Progenitor cell of endocrine pancreas (in vitro differentiated cells): Measurements from ENCODE around the gene DCAF15. TPM values are rescaled to one million over a fixed set of nuclear protein-coding genes. Genes with fewer than 3 reads are reported as not detected.

Experiments
- DNase-seq: peaks from one replicate; pipeline ENCODE4 v3.0.0; 2021; ENCODE audit warnings: low spot score; ENCODE audit not compliant: unreplicated experiment
- H3K27ac Mint-ChIP-seq: 2 replicates; pipeline ENCODE4 v1.8.0; 2021; ENCODE audit warnings: mild to moderate bottlenecking, moderate library complexity, mixed read lengths
- H3K27me3 Mint-ChIP-seq: 2 replicates; pipeline ENCODE4 v1.8.0; 2021; ENCODE audit warnings: mixed read lengths
- H3K36me3 Mint-ChIP-seq: 2 replicates; pipeline ENCODE4 v1.8.0; 2022; ENCODE audit warnings: mixed read lengths; ENCODE audit not compliant: insufficient read depth
- H3K4me1 Mint-ChIP-seq: 2 replicates; pipeline ENCODE4 v1.8.0; 2021; ENCODE audit warnings: low read depth, mixed read lengths
- H3K4me3 Mint-ChIP-seq: 2 replicates; pipeline ENCODE4 v1.8.0; 2021; ENCODE audit warnings: low read depth, mild to moderate bottlenecking, moderate library complexity, mixed read lengths
- H3K9me3 Mint-ChIP-seq: 2 replicates; pipeline ENCODE4 v1.8.0; 2021; ENCODE audit warnings: low read depth, mixed read lengths
- CTCF ChIP-seq: fragments of 200-600 bp; sonication (generic); IDR thresholded peaks from one replicate; pipeline ENCODE4 v1.5.0; 2021; ENCODE audit warnings: antibody characterized with exemption, mild to moderate bottlenecking; ENCODE audit not compliant: unreplicated experiment
- total RNA-seq: library from RNA; stranded (reverse); gene quantifications from 2 replicates; pipeline ENCODE4 v1.2.1, GENCODE V29; 2021

DCAF15 gene
- total RNA-seq, 1 donor from 2014 or later = 65.5 TPM

DNA sequence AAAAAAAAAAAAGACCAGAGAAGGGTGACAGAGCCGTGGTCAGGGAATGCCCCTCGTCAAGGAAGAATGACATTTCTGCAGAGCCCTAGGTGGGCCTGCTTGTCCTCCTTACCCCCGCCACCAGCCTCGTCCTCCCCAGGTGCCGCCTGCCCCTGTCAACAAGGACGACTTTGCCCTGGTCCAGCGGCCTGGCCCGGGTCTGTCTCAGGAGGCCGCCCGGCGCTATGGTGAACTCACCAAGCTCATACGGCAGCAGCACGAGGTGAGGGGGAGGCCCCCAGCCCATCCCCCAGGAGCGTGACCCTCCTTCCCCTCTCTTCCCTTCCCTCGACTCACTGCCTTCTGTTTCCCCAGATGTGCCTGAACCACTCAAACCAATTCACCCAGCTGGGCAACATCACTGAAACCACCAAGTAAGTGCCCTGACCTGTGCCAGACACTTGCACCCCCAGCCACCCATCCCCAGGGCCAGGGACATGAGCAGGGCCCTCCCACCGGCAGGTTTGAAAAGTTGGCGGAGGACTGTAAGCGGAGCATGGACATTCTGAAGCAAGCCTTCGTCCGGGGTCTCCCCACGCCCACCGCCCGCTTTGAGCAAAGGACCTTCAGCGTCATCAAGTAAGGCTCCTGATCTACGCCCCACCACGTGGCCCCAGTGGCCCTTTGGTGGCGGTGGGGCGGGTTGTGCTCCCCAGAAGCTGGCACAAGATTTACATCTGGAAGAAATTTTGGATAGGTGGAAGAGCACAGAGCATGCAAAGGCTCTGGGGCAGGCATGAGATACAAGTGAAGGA, 28.9 kb upstream of the DCAF15 start:
- Mint-ChIP-seq H3K27me3 (no peaks in the 10 kb centered on the region), H3K4me3 (no peak overlapping the region), H3K36me3 (peaks cover 47% of the 10 kb centered on the region), H3K9me3 (no peaks in the 10 kb centered on the region), H3K4me1 (no peaks in the 10 kb centered on the region), H3K27ac (peak overlapping the region; percentile 63)
- no peak for DNase-seq
- TF ChIP-seq CTCF = no peak

DNA sequence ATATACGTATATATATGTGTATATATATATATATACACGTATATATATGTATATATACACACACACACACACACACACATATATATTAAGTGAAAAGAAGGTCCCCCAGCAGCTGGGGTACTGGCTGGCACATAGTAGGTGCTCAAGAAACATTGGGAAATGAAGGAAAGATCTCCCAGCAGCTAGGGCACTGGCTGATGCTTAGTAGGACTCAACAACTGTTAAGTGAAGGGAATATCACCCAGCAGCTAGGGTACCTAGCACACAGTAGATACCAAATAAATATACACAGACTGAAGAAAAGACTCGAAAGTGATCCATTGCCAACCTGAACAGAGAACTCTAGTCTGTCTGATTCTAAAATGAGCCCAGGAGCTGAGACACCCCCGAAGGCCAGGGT, 26.3 kb upstream of the DCAF15 start:
- Mint-ChIP-seq H3K9me3 (no peaks in the 10 kb centered on the region), H3K27me3 (no peaks in the 10 kb centered on the region), H3K4me1 (no peaks in the 10 kb centered on the region), H3K36me3 (peaks cover 35% of the 10 kb centered on the region), H3K4me3 (no peak overlapping the region), H3K27ac (no peak overlapping the region)
- TF ChIP-seq CTCF = no peak
- DNase-seq = no peak

- no peak for TF ChIP-seq CTCF
- Mint-ChIP-seq H3K27ac (no peak overlapping the region), H3K4me3 (no peak overlapping the region), H3K36me3 (peaks cover 28% of the 10 kb centered on the region), H3K27me3 (no peaks in the 10 kb centered on the region), H3K4me1 (no peaks in the 10 kb centered on the region), H3K9me3 (no peaks in the 10 kb centered on the region)
- DNase-seq = no peak
Measured at GRCh38 chr19:13926715-13927114, 25.6 kb upstream of the DCAF15 start.

- DNase-seq = no peak
- Mint-ChIP-seq H3K27me3 (peaks cover 4% of the 10 kb centered on the region), H3K4me1 (peaks cover 2% of the 10 kb centered on the region), H3K36me3 (peaks cover 20% of the 10 kb centered on the region), H3K27ac (no peak overlapping the region), H3K9me3 (no peaks in the 10 kb centered on the region), H3K4me3 (no peak overlapping the region)
- TF ChIP-seq CTCF = no peak
Measured at GRCh38 chr19:13929340-13929739, 23.0 kb upstream of the DCAF15 start.

DNA sequence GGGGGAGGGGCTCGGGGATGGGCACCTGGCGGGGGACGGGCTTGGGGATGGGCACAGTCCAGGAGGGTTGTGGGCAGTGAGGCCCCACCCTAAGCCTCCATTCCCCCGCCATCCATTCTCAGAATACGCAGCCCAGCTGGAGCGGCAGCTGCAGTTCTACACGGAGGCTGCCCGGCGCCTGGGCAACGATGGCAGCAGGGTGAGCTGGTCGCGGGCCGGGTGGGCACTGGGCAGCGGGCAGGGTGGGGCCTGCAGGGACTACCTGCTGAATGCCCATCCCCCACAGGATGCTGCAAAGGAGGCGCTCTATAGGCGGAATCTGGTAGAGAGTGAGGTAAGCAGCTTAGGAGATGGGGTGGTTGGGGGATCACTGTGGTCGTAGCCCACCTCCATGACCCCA, 22.4 kb upstream of the DCAF15 start:
- Mint-ChIP-seq H3K4me3 (no peak overlapping the region), H3K27ac (no peak overlapping the region), H3K4me1 (peaks cover 2% of the 10 kb centered on the region), H3K36me3 (peaks cover 17% of the 10 kb centered on the region), H3K9me3 (no peaks in the 10 kb centered on the region), H3K27me3 (peaks cover 11% of the 10 kb centered on the region)
- TF ChIP-seq CTCF = no peak
- no peak for DNase-seq
